T-helper 1 cell treated with Interleukin-12 subunit alpha and Interleukin-12 subunit beta and Interleukin-4 antibody, amounts not matched to agents 30 μg/mL and 1 μg/mL, for 36 hours (primary cell): ENCODE data around the gene IGF2BP3.

ENCODE experiments used
- H3K27ac Mint-ChIP-seq: one replicate; pipeline ENCODE4 v1.8.0; 2021; ENCODE audit warnings: mild to moderate bottlenecking, mixed read lengths
- H3K27me3 Mint-ChIP-seq: one replicate; pipeline ENCODE4 v1.8.0; 2021; ENCODE audit warnings: low read depth, mixed read lengths
- H3K36me3 Mint-ChIP-seq: one replicate; pipeline ENCODE4 v1.8.0; 2021; ENCODE audit warnings: low read depth, mixed read lengths
- H3K4me1 Mint-ChIP-seq: one replicate; pipeline ENCODE4 v1.8.0; 2021; ENCODE audit warnings: low read depth, mixed read lengths
- H3K4me3 Mint-ChIP-seq: one replicate; pipeline ENCODE4 v1.8.0; 2021; ENCODE audit warnings: mild to moderate bottlenecking, moderate library complexity, mixed read lengths
- H3K9me3 Mint-ChIP-seq: one replicate; pipeline ENCODE4 v1.8.0; 2021; ENCODE audit warnings: mixed read lengths

Gene IGF2BP3

DNA sequence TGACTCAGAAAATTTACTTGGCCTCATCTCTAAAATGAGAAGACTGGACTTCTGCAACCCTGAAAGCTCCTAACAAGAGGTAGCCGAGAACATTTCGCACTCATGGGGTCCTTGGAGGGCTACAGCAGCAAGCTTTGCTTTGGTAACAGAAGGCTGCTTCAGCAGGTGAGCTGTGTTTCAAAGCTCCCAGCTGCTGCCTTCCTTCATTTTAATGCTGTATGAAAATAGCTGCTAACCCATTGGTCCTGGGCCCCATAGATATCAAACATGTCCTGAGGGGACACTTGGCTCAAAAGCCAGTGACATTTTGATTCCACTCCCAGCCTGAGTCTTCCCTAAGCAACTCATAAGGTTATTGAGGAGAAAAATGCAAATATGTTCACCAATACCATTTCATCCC lies 185.4 kb downstream of the IGF2BP3 start:
- no peaks in the 10 kb centered on the region for H3K27me3 Mint-ChIP-seq
- H3K36me3 Mint-ChIP-seq = no peaks in the 10 kb centered on the region
- no peak overlapping the region for H3K27ac Mint-ChIP-seq
- H3K4me1 Mint-ChIP-seq = peaks cover 8% of the 10 kb centered on the region
- no peak overlapping the region for H3K4me3 Mint-ChIP-seq
- H3K9me3 Mint-ChIP-seq = no peaks in the 10 kb centered on the region

- H3K27me3 Mint-ChIP-seq = no peaks in the 10 kb centered on the region
- H3K27ac Mint-ChIP-seq = no peak overlapping the region
- peaks cover 7% of the 10 kb centered on the region for H3K4me1 Mint-ChIP-seq
- no peaks in the 10 kb centered on the region for H3K36me3 Mint-ChIP-seq
- H3K4me3 Mint-ChIP-seq = no peak overlapping the region
- H3K9me3 Mint-ChIP-seq = no peaks in the 10 kb centered on the region
Measured at GRCh38 chr7:23283086-23283485, 187.2 kb downstream of the IGF2BP3 start.

GRCh38 chr7:23279819-23280525 lies 190.3 kb downstream of the IGF2BP3 start:
- no peaks in the 10 kb centered on the region for H3K9me3 Mint-ChIP-seq
- H3K4me3 Mint-ChIP-seq = no peak overlapping the region
- H3K27me3 Mint-ChIP-seq = no peaks in the 10 kb centered on the region
- no peak overlapping the region for H3K27ac Mint-ChIP-seq
- H3K36me3 Mint-ChIP-seq = no peaks in the 10 kb centered on the region
- peaks cover 1% of the 10 kb centered on the region for H3K4me1 Mint-ChIP-seq

DNA sequence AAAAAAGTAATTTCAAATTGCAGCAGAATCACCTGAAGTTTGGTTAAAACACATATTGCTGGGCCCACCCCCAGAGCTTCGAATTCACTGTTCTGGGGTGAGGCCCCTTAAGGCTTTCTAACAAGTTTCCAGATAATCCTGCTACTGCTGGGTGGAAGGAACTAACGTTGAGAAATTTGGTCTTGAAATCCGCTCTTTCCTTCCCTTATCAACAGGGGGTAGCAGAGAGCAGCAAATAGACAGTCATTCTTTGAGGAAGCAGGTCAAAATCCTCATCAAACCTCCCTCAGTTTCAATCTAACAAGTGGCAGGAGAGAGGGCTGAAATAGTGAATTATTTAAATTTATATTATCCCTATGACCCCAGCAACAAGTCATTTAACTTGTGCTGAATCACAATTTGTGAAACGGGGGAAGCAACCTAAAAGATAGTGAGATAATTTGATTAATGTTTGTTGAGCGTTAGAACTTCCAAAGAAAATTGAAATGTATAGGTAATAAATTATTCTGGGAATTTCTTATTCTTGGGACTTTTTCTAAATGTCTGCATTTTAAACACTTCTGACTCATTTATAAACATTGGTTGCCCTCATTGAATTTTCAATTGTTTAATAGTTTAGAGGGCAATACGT lies 192.8 kb downstream of the IGF2BP3 start:
- H3K36me3 Mint-ChIP-seq = no peaks in the 10 kb centered on the region
- no peak overlapping the region for H3K4me3 Mint-ChIP-seq
- H3K27me3 Mint-ChIP-seq = no peaks in the 10 kb centered on the region
- peaks cover 17% of the 10 kb centered on the region for H3K4me1 Mint-ChIP-seq
- H3K27ac Mint-ChIP-seq = no peak overlapping the region
- no peaks in the 10 kb centered on the region for H3K9me3 Mint-ChIP-seq

DNA sequence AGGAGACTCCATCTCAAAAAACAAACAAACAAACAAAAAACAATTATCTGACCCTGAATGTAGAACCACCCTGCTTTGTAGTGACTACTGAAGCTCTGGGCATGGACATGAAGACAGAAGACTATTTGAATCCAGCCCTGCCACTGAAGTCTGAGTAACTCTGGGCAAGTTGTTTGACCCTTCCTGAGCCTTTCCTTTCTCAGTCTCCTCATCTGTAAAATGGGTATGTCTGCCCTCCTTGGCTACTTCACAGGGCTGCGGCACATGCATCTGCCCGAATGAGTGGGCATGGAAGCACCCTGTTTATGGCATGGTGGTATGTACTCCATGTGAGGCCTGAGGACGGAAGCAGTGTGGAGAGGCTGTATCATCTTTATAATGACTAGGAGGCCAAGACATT lies 193.3 kb downstream of the IGF2BP3 start:
- H3K9me3 Mint-ChIP-seq = no peaks in the 10 kb centered on the region
- no peak overlapping the region for H3K27ac Mint-ChIP-seq
- H3K4me1 Mint-ChIP-seq = peaks cover 19% of the 10 kb centered on the region
- H3K4me3 Mint-ChIP-seq = no peak overlapping the region
- no peaks in the 10 kb centered on the region for H3K27me3 Mint-ChIP-seq
- no peaks in the 10 kb centered on the region for H3K36me3 Mint-ChIP-seq

DNA sequence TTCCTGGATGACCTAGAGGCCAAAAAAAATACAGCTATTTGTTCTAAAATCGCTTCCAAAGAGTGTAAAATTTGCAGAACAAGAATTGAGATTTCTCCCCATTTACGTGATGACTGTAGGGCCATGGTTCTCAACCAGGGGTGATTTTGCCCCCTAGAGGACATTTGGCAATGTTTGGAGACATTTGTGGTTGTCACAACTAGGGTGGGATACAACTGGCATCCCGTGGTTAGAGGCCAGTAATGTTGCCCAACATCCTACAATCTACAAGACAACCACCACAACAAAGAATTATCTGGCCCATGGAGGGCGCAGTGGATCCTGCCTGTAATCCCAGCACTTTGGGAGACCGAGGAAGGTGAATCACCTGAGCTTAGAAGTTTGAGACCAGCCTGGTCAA lies 193.9 kb downstream of the IGF2BP3 start:
- H3K4me3 Mint-ChIP-seq = no peak overlapping the region

GRCh38 chr7:23275912-23276311 lies 194.4 kb downstream of the IGF2BP3 start:
- H3K36me3 Mint-ChIP-seq = no peaks in the 10 kb centered on the region
- H3K27me3 Mint-ChIP-seq = no peaks in the 10 kb centered on the region
- H3K4me3 Mint-ChIP-seq = no peak overlapping the region
- H3K4me1 Mint-ChIP-seq = peaks cover 19% of the 10 kb centered on the region
- no peaks in the 10 kb centered on the region for H3K9me3 Mint-ChIP-seq
- no peak overlapping the region for H3K27ac Mint-ChIP-seq

More for the DNA sequence above, 193.9 kb downstream of the IGF2BP3 start:
- Mint-ChIP-seq H3K36me3 (no peaks in the 10 kb centered on the region), H3K4me1 (peaks cover 19% of the 10 kb centered on the region), H3K27ac (no peak overlapping the region), H3K27me3 (no peaks in the 10 kb centered on the region), H3K9me3 (no peaks in the 10 kb centered on the region)

DNA sequence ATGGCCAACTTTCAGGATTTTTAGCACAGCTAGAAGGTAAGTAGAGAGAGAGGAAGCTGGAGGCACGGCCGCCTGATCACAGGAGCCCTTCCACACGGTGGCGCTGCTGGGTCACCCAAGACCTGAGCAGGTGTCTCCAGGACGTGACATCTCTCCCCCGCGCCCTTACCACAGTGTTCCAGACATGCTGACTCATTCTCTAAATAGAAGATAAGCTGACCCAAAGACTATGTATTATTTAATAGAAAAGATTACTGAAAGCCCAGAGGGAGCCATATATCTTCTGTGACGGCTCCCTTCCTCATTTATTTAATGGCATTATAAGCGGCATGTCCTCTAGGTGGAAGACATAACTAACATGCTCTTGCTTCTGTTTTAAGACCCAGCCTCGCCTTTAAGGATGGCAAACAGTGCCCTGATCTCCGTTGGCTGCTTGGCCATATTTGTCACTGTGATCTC lies 197.1 kb downstream of the IGF2BP3 start:
- H3K36me3 Mint-ChIP-seq = no peaks in the 10 kb centered on the region
- peaks cover 19% of the 10 kb centered on the region for H3K4me1 Mint-ChIP-seq
- H3K9me3 Mint-ChIP-seq = no peaks in the 10 kb centered on the region
- peak overlapping the region; percentile 52 for H3K27ac Mint-ChIP-seq
- H3K27me3 Mint-ChIP-seq = no peaks in the 10 kb centered on the region
- peak overlapping the region; percentile 79 for H3K4me3 Mint-ChIP-seq

GRCh38 chr7:23272275-23272674 lies 198.0 kb downstream of the IGF2BP3 start:
- Mint-ChIP-seq H3K36me3 (no peaks in the 10 kb centered on the region), H3K27ac (peak overlapping the region; percentile 58), H3K27me3 (no peaks in the 10 kb centered on the region), H3K9me3 (no peaks in the 10 kb centered on the region), H3K4me3 (no peak overlapping the region), H3K4me1 (peaks cover 18% of the 10 kb centered on the region)

- H3K4me3 Mint-ChIP-seq = no peak overlapping the region
- H3K36me3 Mint-ChIP-seq = no peaks in the 10 kb centered on the region
- peaks cover 19% of the 10 kb centered on the region for H3K4me1 Mint-ChIP-seq
- H3K27ac Mint-ChIP-seq = no peak overlapping the region
- no peaks in the 10 kb centered on the region for H3K27me3 Mint-ChIP-seq
- H3K9me3 Mint-ChIP-seq = no peaks in the 10 kb centered on the region
Measured at GRCh38 chr7:23268746-23269145, 201.5 kb downstream of the IGF2BP3 start.

- no peaks in the 10 kb centered on the region for H3K36me3 Mint-ChIP-seq
- H3K27ac Mint-ChIP-seq = no peak overlapping the region
- H3K9me3 Mint-ChIP-seq = no peaks in the 10 kb centered on the region
- H3K4me3 Mint-ChIP-seq = no peak overlapping the region
- peaks cover 13% of the 10 kb centered on the region for H3K4me1 Mint-ChIP-seq
- H3K27me3 Mint-ChIP-seq = no peaks in the 10 kb centered on the region
Measured at GRCh38 chr7:23268167-23268566, 202.1 kb downstream of the IGF2BP3 start.

DNA sequence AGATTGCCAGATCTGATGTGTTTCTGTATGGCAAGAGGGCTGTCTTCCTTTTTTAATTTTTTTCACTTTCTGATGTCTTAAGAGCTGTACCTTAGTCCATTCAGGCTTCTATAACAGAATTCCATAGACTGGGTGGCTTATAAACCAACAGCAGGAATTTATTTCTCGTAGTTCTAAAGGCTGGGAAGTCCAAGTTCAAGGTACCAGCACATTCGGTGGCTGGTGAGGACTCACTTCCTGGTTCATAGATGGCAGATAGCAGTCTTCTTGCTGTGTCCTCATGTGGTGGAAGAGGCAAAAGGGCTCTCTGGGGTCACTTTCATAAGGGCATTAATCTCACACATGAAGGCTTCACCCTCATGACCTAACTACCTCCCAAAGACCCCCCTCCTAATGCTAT lies 202.9 kb downstream of the IGF2BP3 start:
- H3K4me1 Mint-ChIP-seq = peaks cover 6% of the 10 kb centered on the region
- no peak overlapping the region for H3K27ac Mint-ChIP-seq
- no peaks in the 10 kb centered on the region for H3K36me3 Mint-ChIP-seq

GRCh38 chr7:23266918-23267317 lies 203.4 kb downstream of the IGF2BP3 start:
- H3K36me3 Mint-ChIP-seq = no peaks in the 10 kb centered on the region
- H3K4me3 Mint-ChIP-seq = no peak overlapping the region
- H3K27me3 Mint-ChIP-seq = no peaks in the 10 kb centered on the region
- H3K27ac Mint-ChIP-seq = no peak overlapping the region
- no peaks in the 10 kb centered on the region for H3K9me3 Mint-ChIP-seq
- peaks cover 4% of the 10 kb centered on the region for H3K4me1 Mint-ChIP-seq

More for the DNA sequence above, 202.9 kb downstream of the IGF2BP3 start:
- H3K9me3 Mint-ChIP-seq = no peaks in the 10 kb centered on the region
- H3K4me3 Mint-ChIP-seq = no peak overlapping the region
- H3K27me3 Mint-ChIP-seq = no peaks in the 10 kb centered on the region

- Mint-ChIP-seq H3K4me1 (peaks cover 4% of the 10 kb centered on the region), H3K36me3 (no peaks in the 10 kb centered on the region), H3K27ac (no peak overlapping the region), H3K4me3 (no peak overlapping the region), H3K27me3 (no peaks in the 10 kb centered on the region), H3K9me3 (no peaks in the 10 kb centered on the region)
Measured at GRCh38 chr7:23264916-23265458, 205.3 kb downstream of the IGF2BP3 start.

DNA sequence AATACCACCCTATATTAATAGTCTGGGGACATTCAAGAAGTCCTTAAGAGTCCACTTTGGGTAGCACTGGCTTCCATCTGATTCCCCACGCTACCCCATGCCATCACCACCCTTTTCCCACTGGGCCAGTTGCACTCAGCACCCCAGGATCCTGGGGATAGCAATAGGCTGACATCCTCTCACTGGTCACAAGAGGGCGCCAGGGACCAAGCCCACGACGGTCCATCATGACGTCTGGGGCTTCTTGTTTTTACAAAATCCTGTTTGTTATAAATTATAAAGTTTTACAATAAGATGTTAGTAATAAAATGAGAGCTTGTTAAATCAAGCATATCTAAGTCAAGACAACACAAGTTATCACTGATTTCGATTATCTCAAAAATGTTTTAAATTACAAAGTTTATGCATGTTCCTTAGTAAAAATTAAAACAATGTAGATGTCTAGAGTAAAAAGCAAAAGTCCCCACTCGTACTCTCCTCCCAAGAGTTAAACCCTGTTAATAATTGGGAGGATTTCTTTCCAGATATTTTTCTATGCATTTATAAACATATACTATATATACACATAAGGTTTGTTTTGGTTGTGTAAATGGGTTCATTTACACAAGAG lies 208.3 kb downstream of the IGF2BP3 start:
- Mint-ChIP-seq H3K36me3 (no peaks in the 10 kb centered on the region), H3K27ac (no peak overlapping the region), H3K9me3 (no peaks in the 10 kb centered on the region), H3K4me1 (peaks cover 4% of the 10 kb centered on the region), H3K27me3 (peaks cover 14% of the 10 kb centered on the region), H3K4me3 (no peak overlapping the region)
